Cortex of kidney (tissue), 1 donor: ENCODE data around the gene GNE.

Experiments used
- DNase-seq: peaks from one replicate; lab custom pipeline; 2025; lab: John Stamatoyannopoulos, UW

GNE gene

GRCh38 chr9:36169166-36169565 is 89.1 kb downstream of the GNE start, which contains the start of gene CCIN:
Gene CCIN, plus strand, starts transcription at chr9:36169388. Its CDS starts 115 bp downstream, at chr9:36169503.
- no peak for DNase-seq

- no peak for DNase-seq
Measured at GRCh38 chr9:36166168-36166927, 91.9 kb downstream of the GNE start.

GRCh38 chr9:36165826-36166167 is 92.5 kb downstream of the GNE start:
- no peak for DNase-seq

GRCh38 chr9:36164989-36165388 is 93.3 kb downstream of the GNE start:
- no peak for DNase-seq
